ENCODE data around the gene TMEM204.

GRCh38 chr16:1532771-1533170 lies 695 bp upstream of the TMEM204 start:
- TF ChIP-seq CTCF (IDR thresholded peaks at IDR 0.05), result no peak
- TF ChIP-seq POLR2A (IDR thresholded peaks at IDR 0.05), result no peak

All from lower leg skin (tissue), 3 donors.